ENCODE data around the gene EMC9.

The EMC9 gene

GRCh38 chr14:24181371-24182077 lies 40.1 kb upstream of the EMC9 start:
- CTCF ChIA-PET, result interaction anchor here (1.6 to 3.4 kb wide), 2 partner anchors 20 to 116 kb away, joined by 4 to 17 read pairs; partner anchors contain the start of gene IRF9
- WGBS (ENCODE audit: insufficient coverage), result 95% methylated on average over 14 of the region's 19 CpGs
- DNase-seq, result no peak

GRCh38 chr14:24179961-24180796 lies 38.8 kb upstream of the EMC9 start:
- POLR2A ChIA-PET, result no interaction called here
- H3K4me3 ChIP-seq (ENCODE audit: control insufficient read depth in 1 of 7, extremely low read depth in 1 of 7, insufficient read depth in 4 of 7, low read depth in 2 of 7, low read length in 6 of 7), result no peak overlapping the region
- peaks cover 7 to 97% (median 68%) of the 10 kb centered on the region in 4 experiments for H3K36me3 ChIP-seq (ENCODE audit: control insufficient read depth in 4 of 4, insufficient read depth in 4 of 4, low read length in 3 of 4)
- no peak for DNase-seq
- H3K27me3 ChIP-seq (replicated peaks in 2 of 5; ENCODE audit: control insufficient read depth in 4 of 5, insufficient read depth in 5 of 5, low read length in 4 of 5), result no peaks in the 10 kb centered on the region
- 94% methylated on average over 12 of the region's 18 CpGs for WGBS (ENCODE audit: insufficient coverage)
- H3K27ac ChIP-seq (ENCODE audit: insufficient read depth in 1 of 2, low read depth in 1 of 2, low read length in 2 of 2, poor library complexity in 1 of 2, severe bottlenecking in 2 of 2), result no peak overlapping the region
- CTCF ChIA-PET, result interaction anchor here (1.2 to 3.4 kb wide), 5 partner anchors 8 to 117 kb away, joined by 3 to 17 read pairs (median 3); partner anchors contain the start of genes IPO4, IRF9 and PSME2
- H3K4me1 ChIP-seq (ENCODE audit: control extremely low read depth in 1 of 4, control insufficient read depth in 4 of 4, insufficient read depth in 4 of 4, low read length in 3 of 4), result no peaks in the 10 kb centered on the region
- no peaks in the 10 kb centered on the region for H3K9me3 ChIP-seq (ENCODE audit: control extremely low read depth in 1 of 5, control insufficient read depth in 4 of 5, insufficient read depth in 2 of 5, low read depth in 1 of 5, low read length in 4 of 5)

More at GRCh38 chr14:24181371-24182077, 40.1 kb upstream of the EMC9 start:
- Histone ChIP-seq H3K27ac (ENCODE audit: insufficient read depth in 1 of 2, low read depth in 1 of 2, low read length in 2 of 2, poor library complexity in 1 of 2, severe bottlenecking in 2 of 2) (no peak overlapping the region), H3K4me1 (ENCODE audit: control extremely low read depth in 1 of 4, control insufficient read depth in 4 of 4, insufficient read depth in 4 of 4, low read length in 3 of 4) (no peaks in the 10 kb centered on the region), H3K4me3 (ENCODE audit: control insufficient read depth in 1 of 7, extremely low read depth in 1 of 7, insufficient read depth in 4 of 7, low read depth in 2 of 7, low read length in 6 of 7) (no peak overlapping the region), H3K9me3 (ENCODE audit: control extremely low read depth in 1 of 5, control insufficient read depth in 4 of 5, insufficient read depth in 2 of 5, low read depth in 1 of 5, low read length in 4 of 5) (no peaks in the 10 kb centered on the region), H3K27me3 (replicated peaks in 2 of 5; ENCODE audit: control insufficient read depth in 4 of 5, insufficient read depth in 5 of 5, low read length in 4 of 5) (no peaks in the 10 kb centered on the region), H3K36me3 (ENCODE audit: control insufficient read depth in 4 of 4, insufficient read depth in 4 of 4, low read length in 3 of 4) (peaks cover 14 to 100% (median 77%) of the 10 kb centered on the region in 4 experiments)
- POLR2A ChIA-PET, result interaction anchor here (0.5 kb wide), 1 partner anchor 13 kb away, joined by 3 read pairs; no protein-coding TSS in a partner anchor

- Histone ChIP-seq H3K27me3 (replicated peaks in 2 of 5; ENCODE audit: control insufficient read depth in 4 of 5, insufficient read depth in 5 of 5, low read length in 4 of 5) (no peaks in the 10 kb centered on the region), H3K4me3 (ENCODE audit: control insufficient read depth in 1 of 7, extremely low read depth in 1 of 7, insufficient read depth in 4 of 7, low read depth in 2 of 7, low read length in 6 of 7) (no peak overlapping the region), H3K36me3 (ENCODE audit: control insufficient read depth in 4 of 4, insufficient read depth in 4 of 4, low read length in 3 of 4) (peaks cover 7 to 97% (median 65%) of the 10 kb centered on the region in 4 experiments), H3K27ac (ENCODE audit: insufficient read depth in 1 of 2, low read depth in 1 of 2, low read length in 2 of 2, poor library complexity in 1 of 2, severe bottlenecking in 2 of 2) (no peak overlapping the region), H3K9me3 (ENCODE audit: control extremely low read depth in 1 of 5, control insufficient read depth in 4 of 5, insufficient read depth in 2 of 5, low read depth in 1 of 5, low read length in 4 of 5) (no peaks in the 10 kb centered on the region), H3K4me1 (ENCODE audit: control extremely low read depth in 1 of 4, control insufficient read depth in 4 of 4, insufficient read depth in 4 of 4, low read length in 3 of 4) (no peaks in the 10 kb centered on the region)
- POLR2A ChIA-PET, result interaction anchor here (0.5 kb wide), 1 partner anchor 60 kb away, joined by 3 read pairs; no protein-coding TSS in a partner anchor
- over 99% methylated on average over 8 of the region's 14 CpGs for WGBS (ENCODE audit: insufficient coverage)
- DNase-seq, result no peak
- CTCF ChIA-PET, result interaction anchor here (1.3 to 3.4 kb wide), 4 partner anchors 9 to 127 kb away, joined by 3 to 17 read pairs (median 4); partner anchors contain the start of genes IPO4, IRF9 and PSME2
Observed at GRCh38 chr14:24179294-24179960, 38.0 kb upstream of the EMC9 start.

GRCh38 chr14:24178399-24179178 lies 37.2 kb upstream of the EMC9 start:
- H3K27ac ChIP-seq (ENCODE audit: insufficient read depth in 1 of 2, low read depth in 1 of 2, low read length in 2 of 2, poor library complexity in 1 of 2, severe bottlenecking in 2 of 2), result no peak overlapping the region
- POLR2A ChIA-PET, result no interaction called here
- DNase-seq, result no peak

GRCh38 chr14:24177891-24178290 lies 36.5 kb upstream of the EMC9 start:
- H3K27me3 ChIP-seq (replicated peaks in 2 of 5; ENCODE audit: control insufficient read depth in 4 of 5, insufficient read depth in 5 of 5, low read length in 4 of 5), result no peaks in the 10 kb centered on the region
- H3K9me3 ChIP-seq (ENCODE audit: control extremely low read depth in 1 of 5, control insufficient read depth in 4 of 5, insufficient read depth in 2 of 5, low read depth in 1 of 5, low read length in 4 of 5), result no peaks in the 10 kb centered on the region
- CTCF ChIA-PET, result interaction anchor here (0.7 to 1.3 kb wide), 2 partner anchors 17 to 129 kb away, joined by 3 to 4 read pairs; partner anchors contain the start of gene IRF9
- no peak for DNase-seq
- no peak overlapping the region for H3K4me3 ChIP-seq (ENCODE audit: control insufficient read depth in 1 of 7, extremely low read depth in 1 of 7, insufficient read depth in 4 of 7, low read depth in 2 of 7, low read length in 6 of 7)
- peaks cover 0 to 7% (median 2%) of the 10 kb centered on the region in 4 experiments for H3K4me1 ChIP-seq (ENCODE audit: control extremely low read depth in 1 of 4, control insufficient read depth in 4 of 4, insufficient read depth in 4 of 4, low read length in 3 of 4)
- H3K36me3 ChIP-seq (ENCODE audit: control insufficient read depth in 4 of 4, insufficient read depth in 4 of 4, low read length in 3 of 4), result peaks cover 5 to 89% (median 53%) of the 10 kb centered on the region in 4 experiments
- no peak overlapping the region for H3K27ac ChIP-seq (ENCODE audit: insufficient read depth in 1 of 2, low read depth in 1 of 2, low read length in 2 of 2, poor library complexity in 1 of 2, severe bottlenecking in 2 of 2)
- WGBS (ENCODE audit: insufficient coverage), result 98% methylated on average over 12 of the region's 14 CpGs
- POLR2A ChIA-PET, result interaction anchor here (0.6 kb wide), 1 partner anchor 25 kb away, joined by 3 read pairs; no protein-coding TSS in a partner anchor

More at GRCh38 chr14:24178399-24179178, 37.2 kb upstream of the EMC9 start:
- Histone ChIP-seq H3K4me3 (ENCODE audit: control insufficient read depth in 1 of 7, extremely low read depth in 1 of 7, insufficient read depth in 4 of 7, low read depth in 2 of 7, low read length in 6 of 7) (no peak overlapping the region), H3K4me1 (ENCODE audit: control extremely low read depth in 1 of 4, control insufficient read depth in 4 of 4, insufficient read depth in 4 of 4, low read length in 3 of 4) (peaks cover 0 to under 1% (median 0%) of the 10 kb centered on the region in 4 experiments), H3K9me3 (ENCODE audit: control extremely low read depth in 1 of 5, control insufficient read depth in 4 of 5, insufficient read depth in 2 of 5, low read depth in 1 of 5, low read length in 4 of 5) (no peaks in the 10 kb centered on the region), H3K27me3 (replicated peaks in 2 of 5; ENCODE audit: control insufficient read depth in 4 of 5, insufficient read depth in 5 of 5, low read length in 4 of 5) (no peaks in the 10 kb centered on the region), H3K36me3 (ENCODE audit: control insufficient read depth in 4 of 4, insufficient read depth in 4 of 4, low read length in 3 of 4) (peaks cover 5 to 90% (median 58%) of the 10 kb centered on the region in 4 experiments)
- 95% methylated on average over 7 of the region's 12 CpGs for WGBS (ENCODE audit: insufficient coverage)
- CTCF ChIA-PET, result interaction anchor here (1.3 to 3.4 kb wide), 3 partner anchors 10 to 128 kb away, joined by 3 to 17 read pairs (median 4); partner anchors contain the start of genes IPO4 and IRF9
